SK-N-SH treated with all-trans-retinoic acid at 6 μM for 48 hours (cell line): ENCODE measurements around the gene POLR1C.

Experiments
- ATAC-seq: fragments of 200-7000 bp; cut with Tn5 transposase; 3 replicates; pipeline ENCODE4 v1.9.1; 2020; ENCODE audit warnings: mild to moderate bottlenecking, moderate library complexity
- ARNTL ChIP-seq: fragments of 450-650 bp; formaldehyde crosslinking; IDR thresholded peaks from 2 replicates; pipeline ENCODE4 v1.5.0; 2020; ENCODE audit warnings: low read depth, mild to moderate bottlenecking, moderate library complexity, borderline replicate concordance
- CSDC2 ChIP-seq: fragments of 250-450 bp; sonication (Bioruptor Pico); IDR thresholded peaks from 2 replicates; pipeline ENCODE4 v1.5.0; 2020; ENCODE audit warnings: mild to moderate bottlenecking, moderate library complexity
- CSRNP3 ChIP-seq: fragments of 250-450 bp; sonication (Bioruptor Pico); IDR thresholded peaks from 2 replicates; pipeline ENCODE4 v1.5.1; 2021; ENCODE audit warnings: mild to moderate bottlenecking, moderate library complexity
- ESRRG ChIP-seq: fragments of 250-450 bp; sonication (Bioruptor Pico); IDR thresholded peaks from 2 replicates; pipeline ENCODE4 v1.6.1; 2021; ENCODE audit warnings: mild to moderate bottlenecking
- GLIS3 ChIP-seq: fragments of 250-450 bp; sonication (Bioruptor Pico); IDR thresholded peaks from 2 replicates; pipeline ENCODE4 v1.5.0; 2020; ENCODE audit warnings: mild to moderate bottlenecking, moderate library complexity
- ISL1 ChIP-seq: fragments of 250-450 bp; sonication (Bioruptor Pico); IDR thresholded peaks from 2 replicates; pipeline ENCODE4 v2.1.2; 2022; ENCODE audit warnings: mild to moderate bottlenecking, moderate library complexity
- PATZ1 ChIP-seq: fragments of 250-450 bp; sonication (Bioruptor Pico); IDR thresholded peaks from 2 replicates; pipeline ENCODE4 v1.8.0; 2020; ENCODE audit warnings: mild to moderate bottlenecking, moderate library complexity, borderline replicate concordance
- PPARA ChIP-seq: fragments of 250-450 bp; sonication (Bioruptor Pico); IDR thresholded peaks from 2 replicates; pipeline ENCODE4 v1.5.0; 2020; ENCODE audit warnings: mild to moderate bottlenecking, borderline replicate concordance
- SNAI2 ChIP-seq: fragments of 250-450 bp; sonication (Bioruptor Pico); IDR thresholded peaks from 2 replicates; pipeline ENCODE4 v1.5.0; 2020; ENCODE audit warnings: mild to moderate bottlenecking, moderate library complexity
- TCF4 ChIP-seq: fragments of 250-450 bp; sonication (Bioruptor Pico); IDR thresholded peaks from 2 replicates; pipeline ENCODE4 v1.8.0; 2021; ENCODE audit warnings: mild to moderate bottlenecking, moderate library complexity, borderline replicate concordance
- TSHZ2 ChIP-seq: fragments of 250-450 bp; sonication (Bioruptor Pico); IDR thresholded peaks from 2 replicates; pipeline ENCODE4 v1.5.0; 2020; ENCODE audit warnings: mild to moderate bottlenecking, moderate library complexity
- ZC3H10 ChIP-seq: fragments of 250-450 bp; sonication (Bioruptor Pico); IDR thresholded peaks from 2 replicates; pipeline ENCODE4 v1.5.1; 2021; ENCODE audit warnings: mild to moderate bottlenecking, moderate library complexity
- ZFP3 ChIP-seq: fragments of 250-450 bp; sonication (Bioruptor Pico); IDR thresholded peaks from 2 replicates; pipeline ENCODE4 v1.5.0; 2020; ENCODE audit warnings: mild to moderate bottlenecking, moderate library complexity
- ZNF565 ChIP-seq: fragments of 450-650 bp; formaldehyde crosslinking; conservative IDR thresholded peaks from 2 replicates; pipeline ENCODE4 v1.5.0; 2020; ENCODE audit warnings: low read depth, mild to moderate bottlenecking, moderate library complexity
- ZNF70 ChIP-seq: fragments of 450-650 bp; formaldehyde crosslinking; IDR thresholded peaks from 2 replicates; pipeline ENCODE4 v1.5.0; 2020; ENCODE audit warnings: mild to moderate bottlenecking, moderate library complexity
- ZNF8 ChIP-seq: fragments of 450-650 bp; formaldehyde crosslinking; IDR thresholded peaks from 2 replicates; pipeline ENCODE4 v1.5.0; 2020; ENCODE audit warnings: mild to moderate bottlenecking, moderate library complexity
- TF ChIP-seq, protein P1 (sequence below): fragments of 250-450 bp; sonication (Bioruptor Pico); IDR thresholded peaks from 2 replicates; pipeline ENCODE4 v1.5.1; 2020; ENCODE audit warnings: low read depth, mild to moderate bottlenecking, moderate library complexity

The POLR1C gene

GRCh38 chr6:43471399-43471798, 45.5 kb upstream of the POLR1C start (continued):
- TF ChIP-seq TSHZ2 (CRISPR knock-in tag) = no peak
- no peak for TF ChIP-seq CSRNP3 (CRISPR knock-in tag)
- TF ChIP-seq ESRRG (CRISPR knock-in tag) = no peak

GRCh38 chr6:43472515-43472914, 44.4 kb upstream of the POLR1C start:
- ATAC-seq = no peak
- TF ChIP-seq ZFP3 (CRISPR knock-in tag) (no peak), ZNF8 (CRISPR knock-in tag) (no peak), ARNTL (CRISPR knock-in tag) (no peak), ZC3H10 (CRISPR knock-in tag) (no peak), ISL1 (CRISPR knock-in tag) (no peak)

DNA sequence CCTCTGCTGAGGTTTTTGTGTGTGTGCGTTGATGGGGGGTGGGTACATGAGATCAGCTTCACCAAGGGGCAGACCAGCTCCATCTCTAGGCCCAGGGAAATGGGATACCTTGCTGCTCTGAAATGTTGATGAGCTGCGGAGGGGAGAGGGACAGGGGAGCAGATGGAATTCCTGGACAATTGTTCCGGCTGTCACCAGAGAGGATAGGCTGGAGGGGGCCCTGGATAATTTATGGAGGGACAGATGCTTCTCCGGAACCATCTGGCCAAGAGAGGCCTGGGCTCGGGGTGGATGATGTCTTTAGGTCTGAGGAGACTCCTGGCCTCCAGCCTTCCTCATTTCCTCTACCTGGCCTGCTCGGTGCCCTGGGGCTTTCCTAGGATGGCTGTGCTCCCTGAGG, 41.4 kb upstream of the POLR1C start:
- no peak for ATAC-seq
- TF ChIP-seq ZNF8 (CRISPR knock-in tag) (no peak), TSHZ2 (CRISPR knock-in tag) (no peak), GLIS3 (CRISPR knock-in tag) (no peak), CSDC2 (CRISPR knock-in tag) (no peak), ZNF70 (CRISPR knock-in tag) (no peak), ISL1 (CRISPR knock-in tag) (no peak), PPARA (no peak), ZNF565 (CRISPR knock-in tag) (no peak), SNAI2 (CRISPR knock-in tag) (no peak), CSRNP3 (CRISPR knock-in tag) (no peak), TCF4 (no peak), ESRRG (CRISPR knock-in tag) (no peak), PATZ1 (no peak)
- TF ChIP-seq, protein P1, sequence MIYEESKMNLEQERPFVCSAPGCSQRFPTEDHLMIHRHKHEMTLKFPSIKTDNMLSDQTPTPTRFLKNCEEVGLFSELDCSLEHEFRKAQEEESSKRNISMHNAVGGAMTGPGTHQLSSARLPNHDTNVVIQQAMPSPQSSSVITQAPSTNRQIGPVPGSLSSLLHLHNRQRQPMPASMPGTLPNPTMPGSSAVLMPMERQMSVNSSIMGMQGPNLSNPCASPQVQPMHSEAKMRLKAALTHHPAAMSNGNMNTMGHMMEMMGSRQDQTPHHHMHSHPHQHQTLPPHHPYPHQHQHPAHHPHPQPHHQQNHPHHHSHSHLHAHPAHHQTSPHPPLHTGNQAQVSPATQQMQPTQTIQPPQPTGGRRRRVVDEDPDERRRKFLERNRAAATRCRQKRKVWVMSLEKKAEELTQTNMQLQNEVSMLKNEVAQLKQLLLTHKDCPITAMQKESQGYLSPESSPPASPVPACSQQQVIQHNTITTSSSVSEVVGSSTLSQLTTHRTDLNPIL (CRISPR knock-in tag) = no peak
